Esophagus mucosa (tissue), 1 donor: ENCODE results near the gene GLIPR2. TPM values are rescaled to one million over a fixed set of nuclear protein-coding genes. Genes with fewer than 3 reads are reported as not detected.
"Not testable (repeated sequence)": the region's sequence is repeated elsewhere in the genome, so short reads cannot be mapped to it uniquely, and the experiment has no call there.

Source experiments
- ATAC-seq: fragments of 200-7000 bp; cut with Tn5 transposase; one replicate; pipeline ENCODE4 v1.9.1; 2020
- total RNA-seq: library from RNA; stranded (reverse); gene quantifications from one replicate; pipeline ENCODE4 v1.2.4, GENCODE V29; 2023
- donor health status: DM: yes; HTN: yes; CAD: no.

GLIPR2 gene
- total RNA-seq, 1 donor from 2014 or later: 8.8 TPM

- peak; percentile 40 for ATAC-seq
These were observed 8.0 kb downstream of the GLIPR2 start for GRCh38 chr9:36144309-36145232.

- ATAC-seq: no peak
These were observed 9.4 kb downstream of the GLIPR2 start for GRCh38 chr9:36145970-36146369.

GRCh38 chr9:36146651-36147050, 10.1 kb downstream of the GLIPR2 start:
- no peak for ATAC-seq

GRCh38 chr9:36147441-36148175, 11.1 kb downstream of the GLIPR2 start:
- no peak for ATAC-seq

GRCh38 chr9:36148311-36149051, 11.9 kb downstream of the GLIPR2 start:
- no peak for ATAC-seq

- ATAC-seq: no peak
These were observed 12.7 kb downstream of the GLIPR2 start for GRCh38 chr9:36149197-36149596.

- no peak for ATAC-seq
These were observed 14.2 kb downstream of the GLIPR2 start for GRCh38 chr9:36150574-36151315.

- peak; percentile 64 for ATAC-seq
These were observed 15.0 kb downstream of the GLIPR2 start for GRCh38 chr9:36151316-36152210.

- no peak for ATAC-seq
These were observed 16.4 kb downstream of the GLIPR2 start for GRCh38 chr9:36152741-36153438.

- ATAC-seq: no peak
These were observed 17.2 kb downstream of the GLIPR2 start for GRCh38 chr9:36153746-36154145.

GRCh38 chr9:36154331-36154952, 17.9 kb downstream of the GLIPR2 start:
- ATAC-seq: no peak

- ATAC-seq: no peak
These were observed 19.6 kb downstream of the GLIPR2 start for GRCh38 chr9:36156116-36156515.

GRCh38 chr9:36158122-36158521, 21.6 kb downstream of the GLIPR2 start:
- ATAC-seq: no peak

- ATAC-seq: no peak
These were observed 22.4 kb downstream of the GLIPR2 start for GRCh38 chr9:36158917-36159316.

GRCh38 chr9:36159509-36159908, 23.0 kb downstream of the GLIPR2 start:
- ATAC-seq: peak; percentile 66

- not testable (repeated sequence) for ATAC-seq
These were observed 23.6 kb downstream of the GLIPR2 start for GRCh38 chr9:36160126-36160525.

- no peak for ATAC-seq
These were observed 24.7 kb downstream of the GLIPR2 start for GRCh38 chr9:36161187-36161586.

GRCh38 chr9:36162211-36162738, 25.7 kb downstream of the GLIPR2 start:
- ATAC-seq: no peak

- ATAC-seq: no peak
These were observed 26.7 kb downstream of the GLIPR2 start for GRCh38 chr9:36163049-36163785.
